Measurements from ENCODE around the gene SIGLEC15. TPM values are rescaled to one million over a fixed set of nuclear protein-coding genes. Genes with fewer than 3 reads are reported as not detected.

SIGLEC15 gene
- total RNA-seq, 1 donor from 2014 or later = 31.6 TPM

GRCh38 chr18:45833846-45834245 lies 8.4 kb downstream of the SIGLEC15 start:
- peaks cover 4% of the 10 kb centered on the region for H3K27me3 ChIP-seq (ENCODE audit: control insufficient read depth, insufficient read depth, low read length)
- no peak for TF ChIP-seq CTCF (IDR thresholded peaks at IDR 0.05; ENCODE audit: insufficient read depth, low read length, poor library complexity, severe bottlenecking)
- H3K36me3 ChIP-seq (ENCODE audit: control insufficient read depth, insufficient read depth, low read length) = no peaks in the 10 kb centered on the region
- DNase-seq (ENCODE audit: low read depth) = no peak
- no peak overlapping the region for H3K4me3 ChIP-seq (ENCODE audit: low read depth, low read length)

- Histone ChIP-seq H3K36me3 (ENCODE audit: control insufficient read depth, insufficient read depth, low read length) (no peaks in the 10 kb centered on the region), H3K4me3 (ENCODE audit: low read depth, low read length) (no peak overlapping the region), H3K27me3 (ENCODE audit: control insufficient read depth, insufficient read depth, low read length) (peaks cover 4% of the 10 kb centered on the region)
- DNase-seq (ENCODE audit: low read depth) = no peak
- TF ChIP-seq CTCF (IDR thresholded peaks at IDR 0.05; ENCODE audit: insufficient read depth, low read length, poor library complexity, severe bottlenecking) = no peak
Measured at GRCh38 chr18:45834306-45834705, 8.8 kb downstream of the SIGLEC15 start.

GRCh38 chr18:45835057-45835636 lies 9.7 kb downstream of the SIGLEC15 start:
- H3K36me3 ChIP-seq (ENCODE audit: control insufficient read depth, insufficient read depth, low read length) = peaks cover 1% of the 10 kb centered on the region
- no peak for TF ChIP-seq CTCF (IDR thresholded peaks at IDR 0.05; ENCODE audit: insufficient read depth, low read length, poor library complexity, severe bottlenecking)

GRCh38 chr18:45836242-45837205 lies 11.0 kb downstream of the SIGLEC15 start:
- no peak for TF ChIP-seq CTCF (IDR thresholded peaks at IDR 0.05; ENCODE audit: insufficient read depth, low read length, poor library complexity, severe bottlenecking)
- H3K36me3 ChIP-seq (ENCODE audit: control insufficient read depth, insufficient read depth, low read length) = peaks cover 1% of the 10 kb centered on the region
- no peak overlapping the region for H3K4me3 ChIP-seq (ENCODE audit: low read depth, low read length)
- peaks cover 4% of the 10 kb centered on the region for H3K27me3 ChIP-seq (ENCODE audit: control insufficient read depth, insufficient read depth, low read length)
- DNase-seq (ENCODE audit: low read depth) = no peak

More at GRCh38 chr18:45835057-45835636, 9.7 kb downstream of the SIGLEC15 start:
- no peak for DNase-seq (ENCODE audit: low read depth)
- Histone ChIP-seq H3K4me3 (ENCODE audit: low read depth, low read length) (no peak overlapping the region), H3K27me3 (ENCODE audit: control insufficient read depth, insufficient read depth, low read length) (peaks cover 4% of the 10 kb centered on the region)

- Histone ChIP-seq H3K27me3 (ENCODE audit: control insufficient read depth, insufficient read depth, low read length) (peaks cover 4% of the 10 kb centered on the region), H3K36me3 (ENCODE audit: control insufficient read depth, insufficient read depth, low read length) (peaks cover 1% of the 10 kb centered on the region), H3K4me3 (ENCODE audit: low read depth, low read length) (no peak overlapping the region)
- no peak for DNase-seq (ENCODE audit: low read depth)
- TF ChIP-seq CTCF (IDR thresholded peaks at IDR 0.05; ENCODE audit: insufficient read depth, low read length, poor library complexity, severe bottlenecking) = no peak
Measured at GRCh38 chr18:45837283-45838070, 12.0 kb downstream of the SIGLEC15 start.
